Neural cell (in vitro differentiated cells): Measurements from ENCODE around the gene DEPDC5. TPM values are rescaled to one million over a fixed set of nuclear protein-coding genes. Genes with fewer than 3 reads are reported as not detected.

Experiments
- H2AFZ ChIP-seq: fragments of 200-600, 300-800 bp; sonication (generic), shearing (Covaris generic); 2 replicates; pipeline ENCODE4 v1.6.0; 2014; ENCODE audit warnings: low read depth, mild to moderate bottlenecking, antibody characterized with exemption, low read length, moderate library complexity
- H3F3A ChIP-seq: fragments of 200-600 bp; shearing (Covaris generic); 2 replicates; pipeline ENCODE4 v1.6.1; 2016; ENCODE audit warnings: mild to moderate bottlenecking, moderate library complexity, mixed read lengths, antibody characterized with exemption, low read length; ENCODE audit not compliant: insufficient read depth, poor library complexity, severe bottlenecking
- H3K27ac ChIP-seq: fragments of 200-600, 300-800 bp; sonication (generic), shearing (Covaris generic); 2 replicates; pipeline ENCODE4 v1.5.1; 2014; ENCODE audit warnings: mild to moderate bottlenecking, low read length, moderate library complexity
- H3K27me3 ChIP-seq: fragments of 300-800, 200-600 bp; sonication (generic), shearing (Covaris generic); 2 replicates; pipeline ENCODE4 v1.6.0; 2014; ENCODE audit warnings: mild to moderate bottlenecking, low read depth, low read length, moderate library complexity; ENCODE audit not compliant: insufficient read depth
- H3K36me3 ChIP-seq: fragments of 300-800, 200-600 bp; sonication (generic), shearing (Covaris generic); 2 replicates; pipeline ENCODE4 v1.5.1; 2014; ENCODE audit warnings: mild to moderate bottlenecking, antibody characterized with exemption, low read length, moderate library complexity; ENCODE audit not compliant: insufficient read depth
- H3K4me2 ChIP-seq: fragments of 300-800, 200-600 bp; sonication (generic), shearing (Covaris generic); 2 replicates; pipeline ENCODE4 v1.6.0; 2014; ENCODE audit warnings: mild to moderate bottlenecking, low read length
- H3K4me3 ChIP-seq: fragments of 300-800, 200-600 bp; sonication (generic), shearing (Covaris generic); 2 replicates; pipeline ENCODE4 v1.5.1; 2014; ENCODE audit warnings: mild to moderate bottlenecking, low read length, moderate library complexity
- H3K79me2 ChIP-seq: fragments of 200-600 bp; shearing (Covaris generic); replicated peaks from 2 replicates; pipeline ENCODE4 v1.6.0; 2014; ENCODE audit warnings: mild to moderate bottlenecking, low read length, moderate library complexity; ENCODE audit not compliant: insufficient read depth
- H3K9ac ChIP-seq: fragments of 300-800, 200-600 bp; sonication (generic), shearing (Covaris generic); 2 replicates; pipeline ENCODE4 v1.6.1; 2016; ENCODE audit warnings: mild to moderate bottlenecking, low read length, mixed read lengths
- H3K9me2 ChIP-seq: fragments of 200-600 bp; shearing (Covaris generic); 2 replicates; pipeline ENCODE4 v1.6.1; 2016; ENCODE audit warnings: mild to moderate bottlenecking, low read length, mixed read lengths; ENCODE audit not compliant: insufficient read depth
- H3K9me3 ChIP-seq: fragments of 200-600, 300-800 bp; sonication (generic), shearing (Covaris generic); 2 replicates; pipeline ENCODE4 v1.6.1; 2016; ENCODE audit warnings: mild to moderate bottlenecking, mixed run types, low read length, moderate library complexity, mixed read lengths
- H4K20me1 ChIP-seq: fragments of 200-600 bp; shearing (Covaris generic); 2 replicates; pipeline ENCODE4 v1.6.1; 2016; ENCODE audit warnings: mild to moderate bottlenecking, mixed run types; ENCODE audit not compliant: insufficient read depth
- CTCF ChIP-seq: fragments of 450-650 bp; IDR thresholded peaks from 2 replicates; pipeline ENCODE4 v1.5.1; 2014; ENCODE audit warnings: antibody characterized with exemption, mild to moderate bottlenecking, moderate library complexity; ENCODE audit not compliant: poor library complexity, severe bottlenecking
- EP300 ChIP-seq: fragments of 450-650 bp; conservative IDR thresholded peaks from 2 replicates; pipeline ENCODE4 v1.6.1; 2014; ENCODE audit warnings: antibody characterized with exemption, mild to moderate bottlenecking, moderate library complexity; ENCODE audit not compliant: poor library complexity, severe bottlenecking
- EZH2 ChIP-seq: fragments of 200-600, 300-800 bp; shearing (Covaris generic), sonication (generic); IDR thresholded peaks from 2 replicates; pipeline ENCODE4 v1.6.1; 2014; ENCODE audit warnings: antibody characterized with exemption, low read length, borderline replicate concordance, mild to moderate bottlenecking; ENCODE audit not compliant: insufficient read depth, poor library complexity, severe bottlenecking
- MXI1 ChIP-seq: fragments of 450-650 bp; conservative IDR thresholded peaks from 2 replicates; pipeline ENCODE4 v1.6.1; 2014; ENCODE audit warnings: antibody characterized with exemption, mild to moderate bottlenecking; ENCODE audit not compliant: poor library complexity, severe bottlenecking
- POLR2AphosphoS5 ChIP-seq: IDR thresholded peaks from 2 replicates; pipeline ENCODE4 v1.6.1; 2012
- RAD21 ChIP-seq: fragments of 450-650 bp; conservative IDR thresholded peaks from 2 replicates; pipeline ENCODE4 v1.6.1; 2014; ENCODE audit warnings: antibody characterized with exemption, mild to moderate bottlenecking, moderate library complexity
- REST ChIP-seq: IDR thresholded peaks from 2 replicates; pipeline ENCODE4 v1.6.1; 2012; ENCODE audit warnings: borderline replicate concordance
- SMC3 ChIP-seq: fragments of 450-650 bp; conservative IDR thresholded peaks from 2 replicates; pipeline ENCODE4 v1.6.1; 2014; ENCODE audit warnings: antibody characterized with exemption, mild to moderate bottlenecking, moderate library complexity; ENCODE audit not compliant: poor library complexity
- TAF1 ChIP-seq: IDR thresholded peaks from 2 replicates; pipeline ENCODE4 v1.6.1; 2012; ENCODE audit warnings: low read depth
- polyA plus RNA-seq: library from polyadenylated mRNA; depleted of rRNA; stranded (reverse); fragments of >200 nt; gene quantifications from 2 replicates; pipeline ENCODE4 v1.2.3, GENCODE V29; 2014

DEPDC5 gene
- polyA plus RNA-seq, 1 donor from 2014 or later = 11.3 TPM

DNA sequence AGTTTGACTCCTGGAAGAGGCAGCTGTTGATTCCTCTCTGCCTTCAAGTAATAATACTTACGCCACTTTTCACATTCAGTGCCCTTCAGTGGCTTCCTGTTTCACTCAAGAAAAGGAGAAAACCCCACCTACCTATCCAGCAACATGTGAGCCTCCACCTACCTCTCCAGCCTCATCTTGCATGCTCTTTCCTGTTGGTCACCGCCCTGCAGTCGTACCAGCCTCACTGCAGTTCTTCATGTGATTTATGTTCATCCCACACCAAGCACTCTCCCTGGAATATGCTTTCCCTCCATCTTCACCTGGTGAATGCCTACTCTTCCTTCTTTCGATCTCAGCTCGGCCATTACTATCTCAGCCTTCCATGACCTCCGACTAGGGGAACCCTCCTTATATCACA is 168.7 kb downstream of the DEPDC5 start:
- Histone ChIP-seq H3K9me2 (no peaks in the 10 kb centered on the region), H3K9ac (no peak overlapping the region), H3K9me3 (no peaks in the 10 kb centered on the region), H3K36me3 (no peaks in the 10 kb centered on the region), H3K79me2 (no peaks in the 10 kb centered on the region), H3K27ac (no peak overlapping the region), H4K20me1 (no peaks in the 10 kb centered on the region), H2AFZ (no peak overlapping the region), H3K4me2 (no peak overlapping the region), H3F3A (no peaks in the 10 kb centered on the region), H3K4me3 (no peak overlapping the region), H3K27me3 (no peaks in the 10 kb centered on the region)
- no peak for TF ChIP-seq RAD21
- TF ChIP-seq EZH2 = no peak
- no peak for TF ChIP-seq REST
- TF ChIP-seq TAF1 = no peak
- no peak for TF ChIP-seq MXI1
- no peak for TF ChIP-seq SMC3
- TF ChIP-seq EP300 = no peak
- TF ChIP-seq POLR2AphosphoS5 = no peak
- no peak for TF ChIP-seq CTCF

- H3K9me3 ChIP-seq = no peaks in the 10 kb centered on the region
- TF ChIP-seq MXI1 (no peak), EZH2 (no peak), CTCF (no peak), POLR2AphosphoS5 (no peak), RAD21 (no peak), REST (no peak), EP300 (no peak), TAF1 (no peak), SMC3 (no peak)
- no peak overlapping the region for H3K9ac ChIP-seq
- no peaks in the 10 kb centered on the region for H4K20me1 ChIP-seq
- no peaks in the 10 kb centered on the region for H3K27me3 ChIP-seq
- no peak overlapping the region for H3K4me2 ChIP-seq
- H2AFZ ChIP-seq = no peak overlapping the region
- H3K36me3 ChIP-seq = no peaks in the 10 kb centered on the region
- no peak overlapping the region for H3K27ac ChIP-seq
- H3K4me3 ChIP-seq = no peak overlapping the region
- no peaks in the 10 kb centered on the region for H3F3A ChIP-seq
- H3K9me2 ChIP-seq = no peaks in the 10 kb centered on the region
- H3K79me2 ChIP-seq = no peaks in the 10 kb centered on the region
Measured at GRCh38 chr22:31923136-31923535, 169.3 kb downstream of the DEPDC5 start.
